ENCODE data around the gene ATR.
"Not testable (repeated sequence)": the region's sequence is repeated elsewhere in the genome, so short reads cannot be mapped to it uniquely, and the experiment has no call there.

ATR gene

GRCh38 chr3:142447301-142447851 is 131.2 kb downstream of the ATR start:
- peak; percentile 74 for DNase-seq

GRCh38 chr3:142445816-142446254 is 132.7 kb downstream of the ATR start:
- DNase-seq, result no peak

DNA sequence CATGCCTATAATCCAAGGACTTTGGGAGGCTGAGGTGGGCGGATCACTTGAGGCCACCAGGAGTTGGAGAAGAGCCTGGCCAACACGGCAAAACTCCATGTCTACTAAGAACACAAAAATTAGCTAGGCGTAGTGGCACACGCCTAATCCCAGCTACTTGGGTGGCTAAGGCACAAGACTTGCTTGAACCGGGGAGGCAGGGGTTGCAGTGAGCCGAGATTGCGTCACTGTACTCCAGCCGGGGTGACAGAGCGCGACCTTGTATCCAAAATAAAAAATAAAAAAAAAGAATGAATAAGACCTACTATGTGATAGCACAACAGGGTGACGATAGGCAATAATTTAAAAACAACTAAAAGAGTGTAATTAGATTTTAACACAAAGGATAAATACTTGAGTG is 134.2 kb downstream of the ATR start:
- DNase-seq, result no peak

DNA sequence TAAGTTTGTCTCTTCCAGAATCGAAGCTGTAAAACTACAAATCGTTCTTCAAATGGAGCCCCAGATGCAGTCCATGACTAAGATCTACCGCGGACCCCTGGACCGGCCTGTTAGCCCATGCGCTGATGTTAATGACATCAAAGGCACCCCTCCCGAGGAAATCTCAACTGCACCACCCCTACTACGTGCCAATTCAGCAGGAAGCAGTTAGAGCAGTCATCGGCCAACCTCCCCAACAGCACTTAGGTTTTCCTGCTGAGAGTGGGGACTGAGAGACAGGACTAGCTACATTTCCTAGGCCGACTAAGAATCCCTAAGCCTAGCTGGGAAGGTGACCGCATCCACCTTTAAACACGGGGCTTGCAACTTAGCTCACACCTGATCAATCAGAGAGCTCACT is 135.5 kb downstream of the ATR start:
- not testable (repeated sequence) for DNase-seq

DNA sequence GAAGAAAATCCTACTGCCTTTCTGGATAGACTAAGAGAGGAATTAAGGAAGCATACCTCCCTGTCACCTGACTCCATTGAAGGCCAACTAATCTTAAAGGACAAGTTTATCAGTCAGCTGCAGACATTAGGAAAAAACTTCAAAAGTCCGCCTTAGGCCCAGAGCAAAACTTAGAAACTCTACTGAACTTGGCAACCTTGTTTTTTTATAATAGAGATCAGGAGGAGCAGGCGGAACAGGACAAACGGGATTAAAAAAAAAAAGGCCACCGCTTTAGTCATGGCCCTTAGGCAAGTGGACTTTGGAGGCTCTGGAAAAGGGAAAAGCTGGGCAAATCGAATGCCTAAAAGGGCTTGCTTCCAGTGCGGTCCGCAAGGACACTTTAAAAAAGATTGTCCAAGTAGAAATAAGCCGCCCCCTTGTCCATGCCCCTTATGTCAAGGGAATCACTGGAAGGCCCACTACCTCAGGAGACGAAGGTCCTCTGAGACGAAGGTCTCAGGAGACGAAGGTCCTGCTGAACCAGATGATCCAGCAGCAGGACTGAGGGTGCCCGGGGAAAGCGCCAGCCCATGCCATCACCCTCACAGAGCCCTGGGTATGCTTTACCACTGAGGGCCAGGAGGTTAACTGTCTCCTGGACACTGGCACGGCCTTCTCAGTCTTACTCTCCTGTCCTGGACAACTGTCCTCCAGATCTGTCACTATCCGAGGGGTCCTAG is 138.9 kb downstream of the ATR start:
- not testable (repeated sequence) for DNase-seq

- DNase-seq, result not testable (repeated sequence)
Observed at GRCh38 chr3:142438096-142438495, 140.4 kb downstream of the ATR start.

- no peak for DNase-seq
Observed at GRCh38 chr3:142436951-142437585, 141.5 kb downstream of the ATR start.

DNA sequence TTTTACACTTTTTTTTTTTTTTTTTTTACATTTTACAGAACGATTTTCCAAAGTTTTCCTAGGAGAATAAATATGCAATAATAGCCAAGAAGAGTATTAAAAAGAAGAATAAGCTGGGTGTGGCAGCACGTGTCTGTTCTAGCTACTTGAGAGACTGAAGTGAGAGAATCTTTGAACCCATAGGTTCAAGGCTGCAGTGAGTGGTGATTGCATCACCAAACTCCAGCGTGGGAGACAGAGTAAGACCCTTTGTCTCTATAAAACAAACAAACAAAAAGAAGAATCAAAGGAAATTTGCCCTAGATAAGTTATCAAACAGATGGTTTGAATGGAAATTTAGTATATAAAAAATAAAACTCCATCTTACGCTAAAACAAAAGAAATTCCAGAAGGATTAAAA is 144.0 kb downstream of the ATR start:
- no peak for DNase-seq

DNA sequence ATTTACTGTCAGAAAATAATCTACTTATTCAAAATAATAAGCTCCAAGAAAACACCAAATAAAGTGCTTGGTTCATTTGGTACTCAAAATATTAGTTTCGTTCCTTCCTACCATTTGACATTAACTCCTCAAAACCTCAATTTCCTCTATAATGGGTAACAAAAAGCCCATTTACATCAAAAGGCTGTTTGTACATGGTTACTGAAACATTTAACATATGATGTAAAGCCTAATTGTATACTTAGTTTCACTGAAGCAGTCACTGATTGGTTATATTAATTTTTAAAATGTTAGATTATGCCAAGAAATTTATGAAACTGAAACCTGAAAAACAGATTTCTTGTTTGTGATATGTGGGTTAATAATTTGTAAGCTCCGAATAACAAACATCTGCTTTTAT is 145.4 kb downstream of the ATR start:
- DNase-seq, result no peak

DNA sequence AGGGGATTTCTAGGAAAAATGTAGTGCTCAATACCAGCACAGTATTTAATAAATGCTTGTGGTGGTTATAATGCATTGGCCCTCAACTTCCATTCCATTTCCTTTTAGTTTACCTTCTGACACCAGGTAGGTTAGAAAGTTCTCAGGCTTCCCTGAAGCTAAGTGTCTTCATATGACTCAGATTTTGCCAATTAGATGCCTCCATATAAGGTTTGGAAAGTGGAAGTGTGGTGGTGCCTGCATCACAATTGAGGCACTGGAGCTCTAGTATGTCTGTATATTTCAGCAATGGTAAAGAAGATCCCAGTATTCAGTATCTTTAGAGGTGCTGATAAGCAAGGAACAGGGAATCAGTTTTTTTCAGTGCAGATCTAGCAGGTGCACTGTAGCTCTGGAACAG is 149.0 kb downstream of the ATR start:
- no peak for DNase-seq

- no peak for DNase-seq
Observed at GRCh38 chr3:142424754-142425153, 153.8 kb downstream of the ATR start.

GRCh38 chr3:142418926-142419592 is 159.5 kb downstream of the ATR start:
- no peak for DNase-seq

GRCh38 chr3:142417302-142417701 is 161.2 kb downstream of the ATR start:
- no peak for DNase-seq

GRCh38 chr3:142400537-142400936 is 178.0 kb downstream of the ATR start:
- not testable (repeated sequence) for DNase-seq
